Astrocyte of the cerebellum (primary cell): ENCODE results near the gene MTHFD1.

Source experiments
- DNase-seq: peaks from one replicate; pipeline ENCODE4 v3.0.0-alpha.2; 2011; ENCODE audit warnings: low read depth
- H3K4me3 ChIP-seq: 2 replicates; pipeline ENCODE4 v1.5.1; 2011; ENCODE audit warnings: mild to moderate bottlenecking, low read depth, low read length, moderate library complexity
- CTCF ChIP-seq: IDR thresholded peaks from 2 replicates; pipeline ENCODE4 v1.5.1; 2012; ENCODE audit warnings: low read length, low read depth, moderate library complexity, mild to moderate bottlenecking; ENCODE audit errors: missing control alignments
- in situ Hi-C: cut with HindIII; loops from 2 replicates; pipeline ENCODE4 v1.10.0; 2017; ENCODE audit warnings: low sequenced_read_pairs

The MTHFD1 gene

GRCh38 chr14:64463873-64464272, 75.7 kb downstream of the MTHFD1 start:
- in situ Hi-C loops: no loop called here
- no peak for DNase-seq
- no peak for TF ChIP-seq CTCF
- H3K4me3 ChIP-seq: no peak overlapping the region

- TF ChIP-seq CTCF: no peak
- peak overlapping the region; percentile 53 for H3K4me3 ChIP-seq
- DNase-seq: no peak
- in situ Hi-C loops: no loop called here
These were observed 76.5 kb downstream of the MTHFD1 start for GRCh38 chr14:64464651-64465050.

- peak within 1 kb of the TSS; percentile 53 for H3K4me3 ChIP-seq
- in situ Hi-C loops: no loop called here
- DNase-seq: no peak
- no peak for TF ChIP-seq CTCF
These were observed 77.2 kb downstream of the MTHFD1 start, which contains the start of gene AKAP5 for GRCh38 chr14:64465191-64465822. Gene AKAP5 (plus strand): TSS chr14:64465499. CDS start chr14:64468395, 2,896 bp downstream.

- peak; percentile 44 for TF ChIP-seq CTCF
- peak overlapping the region; percentile 53 for H3K4me3 ChIP-seq
- DNase-seq: peak; percentile 37
- in situ Hi-C loops: no loop called here
These were observed 77.8 kb downstream of the MTHFD1 start for GRCh38 chr14:64465831-64466554.

- no peak for TF ChIP-seq CTCF
- in situ Hi-C loops: no loop called here
- DNase-seq: no peak
- no peak overlapping the region for H3K4me3 ChIP-seq
These were observed 78.9 kb downstream of the MTHFD1 start for GRCh38 chr14:64467101-64467500.

- H3K4me3 ChIP-seq: no peak overlapping the region
- no peak for TF ChIP-seq CTCF
- in situ Hi-C loops: no loop called here
- no peak for DNase-seq
These were observed 79.4 kb downstream of the MTHFD1 start for GRCh38 chr14:64467566-64467965.
